HG02885 (cell line): ENCODE results near the gene HOGA1.
"Not testable (repeated sequence)": the region's sequence is repeated elsewhere in the genome, so short reads cannot be mapped to it uniquely, and the experiment has no call there.

ENCODE experiments used
- ATAC-seq: cut with Tn5 transposase; IDR thresholded peaks from one replicate; pipeline ENCODE4 v1.9.1; 2021; ENCODE audit warnings: mild to moderate bottlenecking; ENCODE audit not compliant: unreplicated experiment, poor library complexity

The HOGA1 gene

GRCh38 chr10:97553575-97554031, 30.6 kb upstream of the HOGA1 start:
- peak; percentile 58 for ATAC-seq

- ATAC-seq: not testable (repeated sequence)
Observed at GRCh38 chr10:97554336-97554735, 29.9 kb upstream of the HOGA1 start.

GRCh38 chr10:97555541-97555940, 28.6 kb upstream of the HOGA1 start:
- not testable (repeated sequence) for ATAC-seq

DNA sequence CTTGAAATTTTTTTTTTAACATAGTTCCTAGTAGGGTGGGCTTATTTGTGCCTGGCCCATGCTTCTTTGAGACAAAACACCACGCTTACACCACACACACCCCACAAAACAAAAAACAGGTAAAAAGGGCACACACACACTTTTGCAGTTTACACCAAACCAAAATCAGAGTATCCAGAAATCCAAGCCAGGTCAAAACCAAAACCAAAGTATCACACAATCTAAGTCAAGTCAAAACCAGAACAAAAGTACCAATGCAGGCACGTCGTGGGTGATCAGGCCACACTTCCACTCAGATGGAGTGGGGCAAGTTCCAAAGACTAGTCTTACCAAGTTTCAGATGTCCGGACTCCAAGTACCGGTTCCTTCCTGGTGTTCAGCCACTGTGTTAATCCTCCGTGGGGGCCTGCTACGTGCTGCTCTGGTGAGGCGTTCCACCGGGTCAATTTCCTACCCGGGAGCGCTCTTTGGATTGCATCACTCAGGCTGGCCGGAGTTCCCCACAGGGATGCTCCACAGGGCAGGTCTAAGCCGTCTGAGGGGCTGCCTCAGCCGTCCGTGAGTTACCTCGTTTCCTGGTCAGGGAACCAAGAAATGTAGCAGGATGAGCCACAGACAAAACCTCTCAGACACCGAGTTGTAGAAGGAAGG, 23.3 kb upstream of the HOGA1 start:
- ATAC-seq: not testable (repeated sequence)

DNA sequence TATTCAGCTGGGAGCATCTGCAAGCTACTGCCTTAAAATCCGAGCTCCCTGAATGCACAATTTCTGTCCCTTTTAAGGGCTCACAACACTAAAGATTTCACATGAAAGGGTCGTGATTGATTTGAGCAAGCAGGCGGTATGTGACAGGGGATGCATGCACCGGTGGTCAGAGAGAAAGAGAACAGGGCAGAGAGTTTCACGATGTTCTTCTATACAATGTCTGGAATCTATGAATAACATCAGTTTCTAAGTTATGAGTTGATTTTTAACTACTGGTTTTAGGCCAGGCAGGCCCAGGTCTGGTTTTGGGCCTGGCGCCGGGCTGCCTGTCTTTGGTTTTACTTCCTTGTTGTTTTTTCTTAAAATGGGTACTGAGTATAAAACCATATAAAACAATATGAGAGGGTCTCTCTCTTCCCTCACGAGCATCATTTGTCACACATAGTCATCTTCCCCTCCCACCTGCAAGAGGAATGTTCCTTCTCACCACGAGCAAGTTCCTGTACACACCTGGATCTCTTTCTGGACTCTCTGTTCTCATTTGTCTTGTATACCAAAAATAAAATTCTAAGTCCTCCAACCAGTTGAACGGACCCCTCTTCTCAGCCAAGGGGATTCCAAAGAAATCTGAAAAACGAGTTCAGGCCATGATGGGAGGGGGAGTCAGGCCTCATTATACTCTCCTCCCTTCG, 22.7 kb upstream of the HOGA1 start:
- not testable (repeated sequence) for ATAC-seq

DNA sequence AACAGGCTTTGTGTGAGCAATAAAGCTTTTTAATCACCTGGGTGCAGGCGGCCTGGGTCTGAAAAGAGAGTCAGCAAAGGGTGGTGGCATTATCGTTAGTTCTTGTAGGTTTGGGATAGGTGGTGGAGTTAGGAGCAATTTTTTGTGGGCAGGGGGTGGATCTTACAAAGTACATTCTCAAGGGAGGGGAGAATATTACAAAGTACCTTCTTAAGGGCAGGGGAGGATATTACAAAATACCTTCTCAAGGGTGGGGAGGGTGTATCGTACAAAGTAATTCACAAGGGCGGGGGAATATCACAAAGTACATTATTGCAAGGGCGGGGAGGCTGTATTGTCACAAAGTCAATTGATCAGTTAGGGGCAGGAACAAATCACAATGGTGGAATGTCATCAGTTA, 21.9 kb upstream of the HOGA1 start:
- ATAC-seq: not testable (repeated sequence)

GRCh38 chr10:97563337-97563736, 20.9 kb upstream of the HOGA1 start:
- no peak for ATAC-seq

DNA sequence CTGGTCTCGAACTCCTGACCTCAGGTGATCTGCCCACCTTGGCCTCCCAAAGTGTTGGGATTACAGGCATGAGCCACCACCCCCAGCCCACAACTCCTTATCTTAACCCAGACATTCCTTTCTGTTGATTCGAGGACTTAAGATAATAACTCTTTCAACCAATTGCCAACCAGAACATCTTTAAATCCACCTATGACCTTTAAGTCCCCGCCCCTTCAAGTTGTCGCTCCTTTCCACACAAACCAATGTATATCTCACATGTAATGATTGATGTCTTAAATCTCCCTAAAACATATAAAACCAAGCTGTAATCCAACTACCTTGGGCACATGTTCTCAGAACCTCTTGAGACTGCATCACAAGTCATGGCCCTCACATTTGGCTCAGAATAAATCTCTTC, 19.4 kb upstream of the HOGA1 start:
- no peak for ATAC-seq

GRCh38 chr10:97566336-97566996, 17.7 kb upstream of the HOGA1 start:
- no peak for ATAC-seq

DNA sequence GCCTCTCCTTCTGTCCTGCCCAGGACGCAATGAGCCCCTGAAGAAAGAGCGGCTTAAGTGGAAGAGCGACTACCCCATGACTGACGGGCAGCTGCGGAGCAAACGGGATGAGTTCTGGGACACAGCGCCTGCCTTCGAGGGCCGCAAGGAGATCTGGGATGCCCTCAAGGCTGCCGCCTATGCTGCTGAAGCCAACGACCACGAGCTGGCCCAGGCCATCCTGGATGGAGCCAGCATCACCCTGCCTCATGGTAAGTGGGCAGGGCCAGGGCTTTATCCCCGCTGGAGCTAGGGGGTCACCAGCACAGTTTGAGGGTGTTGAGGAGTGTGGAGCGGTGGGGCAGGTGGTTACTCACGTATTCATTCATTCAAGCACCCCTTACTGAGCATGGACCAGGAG, 16.3 kb upstream of the HOGA1 start:
- no peak for ATAC-seq

- ATAC-seq: no peak
Observed at GRCh38 chr10:97570146-97570788, 13.9 kb upstream of the HOGA1 start.

DNA sequence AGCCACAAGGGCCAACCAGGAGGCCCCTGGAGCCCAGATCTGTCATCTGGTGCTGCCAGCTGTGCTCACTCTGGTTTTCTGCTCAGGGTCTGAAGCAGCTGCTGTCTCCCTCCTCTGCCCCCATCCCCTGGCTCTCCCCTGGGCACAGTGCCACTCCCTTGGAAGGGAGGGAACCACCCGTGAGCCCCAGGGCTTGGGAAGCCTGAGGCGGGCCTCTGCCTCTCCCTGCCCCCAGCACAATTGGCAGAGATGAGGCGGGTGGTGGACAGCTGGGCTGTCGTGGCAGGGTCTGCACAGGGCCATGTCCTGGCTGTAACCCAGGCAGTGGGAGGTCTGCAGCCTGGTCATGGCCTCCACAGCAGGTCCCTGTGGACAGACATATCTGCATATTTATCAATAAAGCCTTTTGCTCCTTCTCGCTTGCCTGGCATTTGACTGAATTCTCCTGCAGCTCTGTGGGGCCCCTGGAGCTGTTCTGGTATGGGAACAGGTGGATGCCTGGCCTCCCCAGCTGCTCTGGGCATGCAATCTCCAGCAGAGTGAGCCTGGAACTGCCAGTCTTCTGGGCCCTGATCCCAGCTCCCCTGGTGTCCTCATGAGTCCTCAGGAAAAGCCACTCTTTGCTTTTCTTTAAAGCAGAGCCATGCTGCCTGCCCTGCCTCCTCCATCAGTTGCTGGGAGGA, 13.3 kb upstream of the HOGA1 start:
- no peak for ATAC-seq

DNA sequence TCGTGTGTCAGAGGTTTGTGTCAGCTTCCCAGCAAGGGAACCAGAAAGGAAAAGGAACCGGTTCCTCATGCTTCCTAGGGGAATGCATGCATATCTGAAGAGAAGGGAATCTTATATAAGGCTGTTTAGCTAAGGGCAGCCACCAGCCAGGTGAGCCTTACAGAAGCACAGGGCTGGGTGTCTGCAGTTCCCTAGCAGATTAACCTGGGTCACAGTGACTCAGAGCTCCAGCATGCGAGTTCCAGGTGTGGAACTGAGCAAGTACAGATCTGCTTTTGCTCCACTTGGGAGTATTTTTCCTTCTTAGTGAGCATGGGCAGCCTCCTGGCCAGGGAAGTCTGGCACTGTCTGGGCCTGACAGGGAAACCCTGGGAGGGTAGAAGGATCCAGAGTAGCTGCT, 12.6 kb upstream of the HOGA1 start:
- no peak for ATAC-seq

DNA sequence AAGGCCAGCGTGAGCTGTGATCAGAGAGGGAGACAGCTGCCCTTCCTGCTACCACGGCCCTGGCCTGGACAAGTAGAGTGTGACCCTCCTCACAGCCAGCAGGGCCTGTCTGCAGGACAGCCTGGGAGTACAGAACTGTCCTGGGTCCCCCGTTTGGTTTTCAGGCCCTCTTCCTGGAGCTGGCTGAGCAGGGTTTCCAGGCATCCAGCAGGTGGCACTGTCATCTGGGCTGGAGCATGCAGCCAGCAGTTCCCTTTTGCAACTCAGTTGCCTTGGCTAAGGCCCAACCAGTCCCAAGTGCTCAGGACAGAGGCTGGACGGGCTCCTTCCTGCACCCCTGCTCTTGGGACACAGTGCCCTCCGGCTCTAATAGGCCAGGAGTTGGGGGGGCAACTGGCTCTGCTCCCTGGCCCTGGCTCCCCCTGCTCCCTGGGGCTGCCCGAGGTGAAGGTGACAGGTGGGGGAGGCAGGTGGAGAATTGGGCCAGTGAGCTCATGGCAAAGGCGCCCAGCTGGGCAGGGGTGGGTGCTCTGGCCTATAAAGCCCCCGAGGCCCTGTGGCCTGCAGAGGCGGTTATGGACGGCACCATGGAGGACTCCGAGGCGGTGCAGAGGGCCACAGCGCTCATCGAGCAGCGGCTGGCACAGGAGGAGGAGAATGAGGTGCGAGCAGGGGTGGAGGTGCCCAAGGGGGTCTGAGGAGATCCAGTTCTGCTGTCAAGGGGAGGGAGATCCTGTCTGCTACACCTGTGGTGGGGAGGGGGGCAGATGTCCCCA, 11.8 kb upstream of the HOGA1 start, which contains the start of gene ANKRD2:
ANKRD2 (plus strand) TSS at position 566 of the 776 bp plus-strand sequence; CDS start at position 576, 10 bp downstream.
- ATAC-seq: no peak

GRCh38 chr10:97573021-97573420, 11.2 kb upstream of the HOGA1 start:
- ATAC-seq: no peak

- ATAC-seq: no peak
Observed at GRCh38 chr10:97573672-97574071, 10.5 kb upstream of the HOGA1 start.

DNA sequence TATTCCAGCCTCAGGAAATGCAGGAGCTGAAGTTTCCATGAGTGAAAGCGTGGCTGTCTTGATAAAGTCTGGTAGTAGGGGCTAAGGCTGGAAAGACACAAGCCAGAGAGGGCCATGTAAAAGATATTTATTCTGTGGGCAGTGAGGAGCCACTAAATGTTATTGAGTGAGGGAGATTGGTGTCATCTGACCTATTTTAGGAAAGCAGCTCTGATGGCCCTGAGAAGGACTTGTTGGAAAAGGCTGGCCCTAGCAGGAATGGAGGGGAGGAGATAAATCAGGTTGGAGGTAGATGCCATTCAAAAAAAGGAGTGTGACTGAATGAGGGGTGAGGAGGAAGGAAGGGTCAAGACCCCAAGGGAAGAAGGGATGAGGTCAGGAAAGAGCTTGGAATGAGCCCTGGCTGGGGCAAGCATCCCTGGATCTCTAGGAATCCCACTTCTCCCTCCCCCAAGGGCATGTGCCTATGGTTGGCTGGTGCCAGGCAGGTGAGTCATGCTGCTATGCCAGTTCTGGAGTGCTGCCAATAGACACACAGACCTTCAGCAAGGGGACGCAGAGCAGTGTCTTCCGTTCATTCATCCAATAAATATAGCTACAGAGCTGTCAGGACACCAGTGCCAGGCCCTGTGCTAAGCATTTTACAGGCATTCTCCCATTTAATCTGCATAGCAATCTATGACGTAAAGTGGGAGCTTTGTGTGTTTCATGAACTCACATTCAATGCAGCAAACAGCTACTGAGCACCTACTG, 9.6 kb upstream of the HOGA1 start:
- ATAC-seq: no peak

- ATAC-seq: no peak
Observed at GRCh38 chr10:97575127-97575668, 9.0 kb upstream of the HOGA1 start.

DNA sequence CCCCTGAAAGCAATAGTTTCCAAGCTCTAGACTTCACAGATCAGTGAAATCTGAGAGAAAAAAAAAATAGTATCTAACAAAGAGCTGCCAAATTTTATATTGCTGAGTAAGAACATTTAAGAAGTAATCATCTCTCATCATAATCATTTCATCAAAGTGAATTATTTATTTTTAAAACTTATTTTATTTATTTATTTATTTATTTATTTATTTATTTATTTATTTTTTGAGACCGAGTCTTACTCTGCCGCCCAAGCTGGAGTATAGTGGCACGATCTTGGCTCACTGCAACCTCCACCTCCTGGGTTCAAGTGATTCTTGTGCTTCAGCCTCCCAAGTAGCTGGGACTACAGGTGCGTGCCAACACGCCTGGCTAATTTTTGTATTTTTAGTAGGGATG, 7.7 kb upstream of the HOGA1 start:
- not testable (repeated sequence) for ATAC-seq
